Myocyte (in vitro differentiated cells): ENCODE results near the gene RPS23. TPM values are rescaled to one million over a fixed set of nuclear protein-coding genes. Genes with fewer than 3 reads are reported as not detected.

Experiments used
- DNase-seq: peaks from one replicate; pipeline ENCODE4 v3.0.0-alpha.2; 2012; ENCODE audit warnings: low read depth
- polyA plus RNA-seq: library from polyadenylated mRNA; unstranded; fragments of >200 nt; gene quantifications from one replicate; pipeline ENCODE4 v1.2.1, GENCODE V29; 2012; ENCODE audit warnings: missing spikeins
- total RNA-seq: library from RNA; depleted of rRNA; stranded (reverse); fragments of >200 nt; gene quantifications from 2 replicates; pipeline ENCODE4 v1.2.3, GENCODE V29; 2014

RPS23 gene
- 1,872 and 2,361 TPM in 2 replicates for total RNA-seq
- polyA plus RNA-seq = 2,016 TPM

DNA sequence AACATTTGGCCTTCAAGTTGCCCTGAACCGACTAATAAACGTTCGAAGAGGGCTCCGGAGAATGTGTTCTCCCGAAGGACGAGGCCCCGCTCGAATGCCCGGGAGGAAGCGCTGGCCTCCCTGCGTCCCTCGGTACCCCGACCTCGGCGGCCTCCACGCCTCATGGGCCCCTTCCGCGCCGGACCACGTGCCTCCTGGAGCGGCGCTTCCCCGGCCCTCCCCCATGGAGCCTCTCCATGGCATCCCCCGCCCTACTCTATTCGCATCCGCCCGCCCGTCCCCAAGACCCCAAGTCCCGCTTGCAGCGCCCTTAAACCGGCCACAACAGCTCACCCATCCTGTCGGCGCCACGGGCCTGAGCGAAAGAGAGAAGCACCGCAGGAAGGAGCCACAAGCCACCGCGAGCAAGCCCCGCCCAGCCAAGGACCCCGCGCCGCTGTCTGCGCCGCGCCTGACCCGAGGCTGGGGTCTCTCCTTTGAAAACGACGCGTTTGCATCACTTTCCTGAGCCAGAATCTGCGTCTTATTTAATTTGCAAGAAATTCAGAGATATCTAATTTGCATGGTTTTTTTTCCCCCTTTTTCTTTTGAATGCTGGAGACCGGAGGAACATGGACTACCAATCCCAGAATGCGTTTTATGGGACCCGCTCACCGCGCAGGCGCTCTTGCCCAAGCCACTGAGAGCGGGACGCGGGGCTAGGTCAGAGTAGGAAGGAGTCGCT, at the start of gene RPS23:
Gene RPS23, minus strand, starts transcription at position 368 of the 724 bp plus-strand sequence. Its CDS starts 31 bp downstream, at position 337.
- DNase-seq = peak; percentile 96

DNA sequence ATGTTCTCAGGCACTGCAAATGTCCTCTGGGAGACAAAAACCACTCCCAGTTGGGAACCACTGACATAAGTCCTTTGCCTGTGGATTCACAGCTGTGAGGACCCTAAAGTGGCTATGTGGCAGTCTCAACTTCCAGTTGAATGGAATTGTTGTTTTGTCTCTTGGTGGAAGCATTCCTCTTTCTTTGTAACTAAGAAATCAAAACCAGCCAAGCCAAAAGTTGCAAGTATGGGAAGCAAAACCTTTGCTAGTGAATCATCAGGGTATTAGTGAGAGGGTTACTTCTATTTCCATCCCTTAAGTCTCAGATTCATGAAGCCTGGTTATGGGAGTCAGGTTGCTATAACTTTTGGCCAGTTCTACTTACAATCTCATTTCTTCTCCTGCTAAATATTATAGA, 49.8 kb upstream of the RPS23 start:
- peak; percentile 68 for DNase-seq

GRCh38 chr5:82325996-82326395, 47.8 kb upstream of the RPS23 start:
- DNase-seq = no peak

DNA sequence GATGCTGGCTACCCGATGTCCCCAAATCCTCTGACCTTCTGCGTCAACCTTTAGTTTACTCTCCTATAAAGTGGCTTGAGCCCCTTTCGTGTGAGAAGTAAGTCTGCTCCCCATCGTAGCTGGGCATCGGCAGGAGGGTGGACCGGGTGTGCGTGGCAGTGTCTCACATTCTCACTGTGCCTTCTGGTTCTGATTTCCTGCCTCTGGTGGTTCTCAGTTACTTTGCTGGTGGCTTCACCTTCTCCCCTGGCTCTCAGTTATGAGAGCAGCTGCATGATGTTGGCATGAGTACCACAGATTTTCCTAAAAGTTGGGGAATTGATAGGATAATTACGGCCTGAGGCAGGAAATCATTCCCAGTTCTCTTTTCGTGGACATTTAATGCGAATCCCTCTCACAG, 47.0 kb upstream of the RPS23 start:
- no peak for DNase-seq

DNA sequence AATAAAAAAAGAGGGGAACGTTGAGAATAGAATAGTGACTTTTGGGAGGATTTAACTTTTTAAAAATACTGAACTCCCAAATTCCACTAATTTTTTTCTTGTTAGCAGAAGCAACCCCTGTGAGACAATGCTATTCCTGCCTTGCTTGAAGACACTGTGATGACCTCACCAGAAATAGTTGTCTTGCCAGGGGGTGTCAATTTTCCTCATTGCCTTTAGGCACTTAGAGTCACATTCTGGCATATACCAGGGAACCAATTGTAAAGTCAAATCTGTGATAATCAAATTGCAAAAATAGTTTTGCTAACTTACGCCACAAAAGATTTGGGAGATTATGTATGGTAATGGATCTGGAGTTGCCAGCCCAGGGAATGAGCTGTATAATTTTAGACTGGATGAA, 42.8 kb upstream of the RPS23 start:
- no peak for DNase-seq

DNA sequence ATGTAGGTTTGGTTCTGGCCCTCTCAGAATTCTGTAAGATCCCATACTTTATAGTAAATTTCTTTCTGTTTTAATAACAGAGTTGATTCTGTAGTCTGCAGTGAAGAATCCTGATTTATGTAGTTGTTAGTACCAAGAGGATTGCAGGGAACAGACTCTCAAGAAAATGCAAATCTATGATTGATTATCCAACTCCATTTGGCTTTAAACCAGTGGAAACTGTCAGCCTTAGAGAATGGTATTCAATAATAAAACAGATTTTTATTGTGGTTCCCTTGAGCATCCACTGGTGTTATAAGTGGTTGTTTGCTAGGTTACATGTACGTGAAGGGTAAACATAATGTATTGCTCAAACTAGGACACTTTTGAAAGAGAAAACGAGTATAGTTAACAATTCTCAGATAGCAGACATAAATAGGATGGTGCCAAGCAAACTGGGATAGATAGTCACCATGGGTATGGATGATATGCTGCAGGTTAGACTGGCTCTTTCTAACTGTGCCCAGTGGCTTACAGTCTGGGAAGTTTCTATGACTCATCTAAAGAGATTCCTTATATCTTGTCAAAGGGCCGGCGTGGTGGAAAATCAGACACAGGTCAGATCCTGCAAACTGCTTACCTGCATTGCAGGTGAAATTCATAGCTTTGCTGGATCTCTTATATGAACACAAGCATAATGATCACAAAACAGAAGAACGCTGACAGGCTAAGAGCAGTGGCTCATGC, 41.7 kb upstream of the RPS23 start:
- DNase-seq = no peak

DNA sequence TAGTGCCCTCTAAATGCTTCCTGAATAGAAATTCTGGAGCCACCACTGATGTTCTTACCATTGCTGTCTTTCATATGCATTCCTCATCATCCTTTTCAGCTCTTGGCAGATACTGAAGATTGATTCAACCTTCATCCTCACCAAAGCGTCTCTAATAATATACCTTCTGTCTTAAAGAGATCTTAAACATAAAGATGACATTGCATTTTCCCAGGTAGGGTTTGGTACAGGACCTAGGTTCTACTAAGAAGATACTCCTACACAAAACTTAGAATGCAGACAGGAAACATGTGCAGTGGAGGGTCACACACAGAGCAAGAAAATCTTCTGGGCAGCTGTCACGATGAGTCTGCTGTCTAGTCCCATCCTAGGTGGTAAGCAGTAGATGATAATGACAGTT, 41.0 kb upstream of the RPS23 start:
- DNase-seq = no peak

- DNase-seq = peak; percentile 85
Measured at GRCh38 chr5:82314964-82315758, 37.0 kb upstream of the RPS23 start.

DNA sequence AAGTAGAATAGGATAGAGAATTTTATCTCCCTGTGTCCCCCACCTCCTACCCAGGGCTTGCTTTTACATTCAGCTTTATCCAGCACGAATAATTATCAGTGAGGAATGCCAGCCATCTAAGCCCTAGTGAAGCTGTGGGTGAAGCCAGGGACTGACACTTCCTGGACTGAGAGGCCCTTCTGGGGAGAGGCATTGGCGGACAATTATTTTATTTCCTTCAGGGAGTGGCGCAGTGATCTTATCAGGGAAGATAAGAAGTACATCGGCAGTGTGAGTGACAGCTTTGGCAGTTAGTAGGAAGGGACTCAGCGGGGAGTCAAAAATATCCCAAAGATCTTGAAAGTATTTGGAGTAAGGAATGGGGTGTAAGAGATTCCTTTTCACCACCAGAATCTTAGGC, 34.9 kb upstream of the RPS23 start:
- peak; percentile 47 for DNase-seq

DNA sequence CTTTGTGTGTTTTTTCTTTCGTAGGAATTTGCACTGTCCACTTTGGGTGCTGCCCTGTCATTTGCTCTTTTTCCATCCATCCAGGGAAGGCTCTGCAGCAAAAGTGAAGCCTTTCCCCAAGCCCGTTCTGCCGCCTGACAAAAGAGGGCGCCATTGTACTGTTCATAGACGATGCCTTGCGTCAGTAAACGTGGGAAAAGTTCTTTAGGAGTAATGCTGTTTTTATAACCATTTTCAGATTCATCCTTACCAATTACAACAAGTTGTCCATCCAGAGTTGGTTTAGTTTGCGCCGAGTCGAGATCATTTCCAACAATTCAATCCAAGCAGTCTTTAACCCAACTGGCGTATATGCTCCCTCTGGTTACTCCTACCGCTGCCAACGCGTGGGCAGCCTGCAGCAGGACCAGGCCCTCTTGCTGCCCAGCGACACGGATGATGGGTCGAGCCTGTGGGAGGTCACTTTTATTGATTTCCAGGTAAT, 34.3 kb upstream of the RPS23 start:
- DNase-seq = peak; percentile 87

DNA sequence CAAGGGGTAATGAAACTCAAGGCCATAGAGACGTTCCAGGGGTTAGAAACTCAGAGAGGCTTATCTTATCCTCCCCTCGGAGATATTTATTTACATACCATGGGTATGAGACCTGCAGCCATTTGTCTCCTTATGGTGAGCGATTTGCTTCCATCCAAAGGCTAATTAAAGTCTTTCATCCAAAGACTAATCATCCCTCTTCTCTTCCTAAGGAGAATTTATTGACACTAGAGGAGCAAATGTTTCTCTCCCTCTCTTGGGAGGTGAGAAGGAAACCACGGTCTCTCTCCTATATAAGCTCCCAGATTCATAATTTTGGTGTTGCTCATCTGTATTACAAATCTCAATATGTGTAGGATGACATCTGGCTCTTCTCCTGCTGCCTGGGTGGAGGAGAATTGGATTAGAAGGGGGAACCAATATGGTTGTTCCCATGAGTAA, 31.0 kb upstream of the RPS23 start:
- DNase-seq = no peak

DNA sequence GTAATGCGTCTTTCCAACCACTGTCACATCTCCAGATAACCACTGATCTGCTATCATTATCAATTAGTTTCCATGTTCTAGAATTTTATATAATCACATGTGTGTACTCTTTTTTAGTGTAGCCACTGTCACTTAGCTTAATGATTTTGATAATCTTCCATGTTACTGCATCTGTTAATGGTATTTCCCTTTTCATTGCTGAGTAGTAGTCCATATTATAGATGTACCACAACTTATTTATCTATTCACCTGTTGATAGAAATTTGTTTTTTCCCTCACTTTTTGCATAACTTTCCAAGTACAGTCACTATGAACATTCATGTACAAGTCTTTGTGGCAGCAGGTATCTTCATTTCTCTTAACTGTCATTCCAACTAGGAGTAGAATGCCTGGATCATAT, 30.3 kb upstream of the RPS23 start:
- DNase-seq = no peak

- no peak for DNase-seq
Measured at GRCh38 chr5:82307451-82307850, 29.3 kb upstream of the RPS23 start.

DNA sequence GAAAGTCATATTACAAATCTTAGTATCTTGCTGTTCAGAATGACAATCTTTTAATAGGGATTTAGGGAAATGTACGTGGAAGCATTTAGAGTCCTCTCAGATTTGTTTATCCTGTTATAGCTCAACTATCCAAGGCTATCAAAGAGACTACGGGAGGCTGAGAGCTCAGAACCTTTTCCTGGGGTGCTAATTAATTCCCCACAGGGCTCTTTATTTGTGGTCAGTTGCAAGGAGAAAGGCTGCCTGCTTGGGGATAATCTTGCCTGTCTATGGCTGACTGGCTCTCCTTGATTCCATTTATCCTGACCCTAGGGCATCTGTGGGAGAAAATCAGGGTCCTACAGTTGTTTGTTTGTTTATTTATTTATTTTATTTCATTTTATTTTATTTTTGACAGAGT, 28.0 kb upstream of the RPS23 start:
- DNase-seq = no peak

- no peak for DNase-seq
Measured at GRCh38 chr5:82301190-82301589, 23.0 kb upstream of the RPS23 start.

DNA sequence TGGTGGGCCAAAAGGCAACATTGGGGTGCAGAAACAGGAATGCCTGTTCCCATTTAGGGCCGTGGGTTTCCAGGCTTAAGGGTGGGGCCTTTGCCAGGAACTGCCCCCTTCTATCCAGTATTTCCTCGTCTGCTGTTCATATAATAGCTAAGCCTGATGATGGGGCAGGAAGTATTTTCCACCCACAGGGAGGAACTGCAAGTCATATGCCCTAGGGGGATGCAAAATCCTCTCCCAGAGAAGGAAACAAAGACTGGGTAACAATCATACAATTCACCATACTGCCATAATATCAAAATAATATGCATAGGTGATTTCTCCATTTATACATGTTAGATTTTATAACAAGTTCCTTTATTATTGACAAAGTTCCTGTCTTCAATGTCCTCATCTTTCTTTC, 20.5 kb upstream of the RPS23 start:
- DNase-seq = no peak

- no peak for DNase-seq
Measured at GRCh38 chr5:82297711-82298110, 19.6 kb upstream of the RPS23 start.

- no peak for DNase-seq
Measured at GRCh38 chr5:82296929-82297328, 18.8 kb upstream of the RPS23 start.

- no peak for DNase-seq
Measured at GRCh38 chr5:82295959-82296531, 17.9 kb upstream of the RPS23 start.

GRCh38 chr5:82295144-82295543, 17.0 kb upstream of the RPS23 start:
- DNase-seq = no peak

DNA sequence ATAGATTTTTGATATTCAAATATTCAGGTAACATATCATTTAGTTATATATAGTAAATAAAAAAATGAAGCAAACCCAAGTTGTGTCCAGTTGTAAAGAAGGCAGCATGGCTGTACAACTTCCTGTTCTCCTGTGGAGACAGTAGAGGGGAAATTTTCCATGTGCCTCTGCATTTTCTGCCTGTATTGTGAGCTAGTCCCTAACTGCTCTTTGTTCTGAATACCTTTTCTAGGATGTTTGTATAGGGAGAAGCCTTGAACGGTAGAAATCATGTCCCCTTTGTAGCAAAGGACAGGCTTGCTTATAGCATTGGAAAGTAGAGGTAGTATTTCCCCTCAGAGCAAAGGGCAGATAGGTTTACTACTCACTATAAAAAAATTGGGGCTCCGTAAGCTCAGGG, 13.3 kb upstream of the RPS23 start:
- DNase-seq = no peak
